Retinal pigment epithelial cell (primary cell): Measurements from ENCODE around the gene SCARB1.

Experiments used
- DNase-seq: peaks from one replicate; pipeline ENCODE4 v3.0.0-alpha.2; 2010; ENCODE audit warnings: low read depth
- H3K4me3 ChIP-seq: 2 replicates; pipeline ENCODE4 v1.5.1; 2011; ENCODE audit warnings: mild to moderate bottlenecking, low read length, control low read depth, moderate library complexity
- TF ChIP-seq, protein P1 (sequence below): conservative IDR thresholded peaks from 2 replicates; pipeline ENCODE4 v1.5.1; 2011; ENCODE audit warnings: low read depth, low read length, control low read depth, inconsistent platforms

The SCARB1 gene

DNA sequence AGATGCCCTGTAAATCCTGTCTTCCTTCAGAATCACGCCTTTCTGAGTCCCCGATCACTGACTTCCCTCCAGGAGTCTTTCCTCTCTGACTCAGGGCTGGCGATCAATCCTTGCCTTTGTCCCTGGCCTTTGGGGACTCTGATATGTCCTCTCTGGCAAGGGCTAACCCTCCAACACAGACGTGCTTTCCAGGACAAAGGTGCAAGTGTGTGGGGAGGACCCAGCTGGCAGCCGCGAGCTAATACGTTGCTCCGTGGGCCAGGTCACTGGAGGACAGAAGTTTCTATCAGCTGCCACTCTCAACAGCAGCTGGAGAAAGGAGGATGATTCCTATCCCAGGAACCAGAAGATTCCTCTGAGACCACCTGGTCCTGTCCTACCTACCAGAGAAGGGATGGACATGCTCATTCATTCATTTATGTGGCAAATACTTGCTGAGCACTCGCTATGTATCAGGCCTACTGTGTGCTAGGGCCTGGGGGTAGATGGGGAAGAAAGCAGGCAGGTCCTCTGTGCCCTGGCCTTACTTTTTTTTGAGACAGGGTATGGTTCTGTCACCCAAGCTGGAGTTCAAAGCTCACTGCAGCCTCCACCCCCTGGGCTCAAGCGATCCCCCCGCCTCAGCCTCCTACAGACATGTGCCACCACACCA is 8.5 kb upstream of the SCARB1 start:
- H3K4me3 ChIP-seq: no peak overlapping the region
- DNase-seq: no peak
- TF ChIP-seq, protein P1, sequence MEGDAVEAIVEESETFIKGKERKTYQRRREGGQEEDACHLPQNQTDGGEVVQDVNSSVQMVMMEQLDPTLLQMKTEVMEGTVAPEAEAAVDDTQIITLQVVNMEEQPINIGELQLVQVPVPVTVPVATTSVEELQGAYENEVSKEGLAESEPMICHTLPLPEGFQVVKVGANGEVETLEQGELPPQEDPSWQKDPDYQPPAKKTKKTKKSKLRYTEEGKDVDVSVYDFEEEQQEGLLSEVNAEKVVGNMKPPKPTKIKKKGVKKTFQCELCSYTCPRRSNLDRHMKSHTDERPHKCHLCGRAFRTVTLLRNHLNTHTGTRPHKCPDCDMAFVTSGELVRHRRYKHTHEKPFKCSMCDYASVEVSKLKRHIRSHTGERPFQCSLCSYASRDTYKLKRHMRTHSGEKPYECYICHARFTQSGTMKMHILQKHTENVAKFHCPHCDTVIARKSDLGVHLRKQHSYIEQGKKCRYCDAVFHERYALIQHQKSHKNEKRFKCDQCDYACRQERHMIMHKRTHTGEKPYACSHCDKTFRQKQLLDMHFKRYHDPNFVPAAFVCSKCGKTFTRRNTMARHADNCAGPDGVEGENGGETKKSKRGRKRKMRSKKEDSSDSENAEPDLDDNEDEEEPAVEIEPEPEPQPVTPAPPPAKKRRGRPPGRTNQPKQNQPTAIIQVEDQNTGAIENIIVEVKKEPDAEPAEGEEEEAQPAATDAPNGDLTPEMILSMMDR: no peak

DNA sequence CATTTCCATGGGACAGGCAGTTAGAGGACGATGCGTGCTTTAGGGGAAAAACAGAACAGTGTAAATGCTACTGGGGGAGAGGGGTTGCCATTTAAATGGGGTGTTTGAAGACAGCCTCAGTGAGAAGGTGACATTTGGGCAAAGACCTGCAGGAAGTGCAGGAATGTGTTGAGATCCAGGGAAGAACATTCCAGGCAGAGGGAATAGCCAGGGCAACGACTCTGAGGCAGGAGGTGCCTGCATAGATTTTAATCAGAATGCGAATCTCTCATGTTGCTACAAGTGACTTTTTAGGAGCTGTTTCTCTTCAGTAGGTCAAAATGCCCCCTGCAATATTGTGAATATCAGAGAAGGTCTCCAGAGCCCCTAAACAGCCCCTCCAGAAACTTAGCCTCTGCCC is 7.6 kb upstream of the SCARB1 start:
- DNase-seq: no peak
- TF ChIP-seq, protein P1: no peak
- H3K4me3 ChIP-seq: no peak overlapping the region

DNA sequence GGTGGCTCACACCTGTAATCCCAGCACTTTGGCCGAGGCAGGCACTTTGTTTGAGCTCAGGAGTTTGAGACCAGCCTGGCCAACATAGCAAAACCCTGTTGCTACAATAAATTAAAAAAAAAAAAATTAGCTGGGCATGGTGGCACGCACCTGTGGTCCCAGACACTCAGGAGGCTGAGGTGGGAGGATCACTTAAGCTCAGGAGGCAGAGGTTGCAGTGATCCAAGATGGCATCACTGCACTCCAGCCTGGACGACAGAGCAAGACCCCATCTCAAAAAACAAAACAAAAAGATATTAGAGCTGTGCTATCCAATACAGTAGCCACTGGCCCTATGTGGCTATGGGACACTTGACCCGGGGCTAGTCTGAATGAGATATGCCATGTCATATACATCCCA is 6.9 kb upstream of the SCARB1 start:
- TF ChIP-seq, protein P1: no peak
- H3K4me3 ChIP-seq: no peak overlapping the region
- DNase-seq: no peak

DNA sequence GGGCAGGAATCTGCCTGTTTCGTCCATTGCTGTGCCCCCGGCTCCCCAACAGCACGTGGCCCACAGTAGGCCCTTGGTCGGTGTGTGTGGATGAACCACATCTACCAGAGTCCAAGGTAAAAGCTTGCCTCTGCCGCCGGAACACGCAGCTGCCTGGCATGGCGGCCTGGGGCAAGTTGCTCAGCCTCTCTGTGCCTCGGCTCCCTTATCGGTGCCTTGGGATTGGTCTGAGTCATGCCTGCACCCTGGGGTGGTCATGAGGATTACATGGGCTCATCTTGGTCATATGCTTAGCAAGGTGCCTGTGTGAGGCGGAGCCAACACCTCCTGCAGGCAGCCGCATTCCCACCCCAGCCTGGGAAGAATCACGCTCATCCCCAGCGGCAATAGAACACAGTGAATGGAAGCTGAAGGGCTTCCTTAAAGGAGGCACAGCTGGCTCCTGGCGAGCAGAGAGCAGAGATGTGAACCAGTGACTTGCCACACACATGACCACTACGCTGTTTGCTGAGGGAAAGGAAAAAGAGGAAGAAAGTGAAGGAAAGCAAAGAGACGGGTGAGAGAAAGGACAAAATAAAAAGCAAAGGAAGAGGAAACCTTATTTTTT is 5.5 kb upstream of the SCARB1 start:
- TF ChIP-seq, protein P1: no peak
- no peak overlapping the region for H3K4me3 ChIP-seq
- no peak for DNase-seq

DNA sequence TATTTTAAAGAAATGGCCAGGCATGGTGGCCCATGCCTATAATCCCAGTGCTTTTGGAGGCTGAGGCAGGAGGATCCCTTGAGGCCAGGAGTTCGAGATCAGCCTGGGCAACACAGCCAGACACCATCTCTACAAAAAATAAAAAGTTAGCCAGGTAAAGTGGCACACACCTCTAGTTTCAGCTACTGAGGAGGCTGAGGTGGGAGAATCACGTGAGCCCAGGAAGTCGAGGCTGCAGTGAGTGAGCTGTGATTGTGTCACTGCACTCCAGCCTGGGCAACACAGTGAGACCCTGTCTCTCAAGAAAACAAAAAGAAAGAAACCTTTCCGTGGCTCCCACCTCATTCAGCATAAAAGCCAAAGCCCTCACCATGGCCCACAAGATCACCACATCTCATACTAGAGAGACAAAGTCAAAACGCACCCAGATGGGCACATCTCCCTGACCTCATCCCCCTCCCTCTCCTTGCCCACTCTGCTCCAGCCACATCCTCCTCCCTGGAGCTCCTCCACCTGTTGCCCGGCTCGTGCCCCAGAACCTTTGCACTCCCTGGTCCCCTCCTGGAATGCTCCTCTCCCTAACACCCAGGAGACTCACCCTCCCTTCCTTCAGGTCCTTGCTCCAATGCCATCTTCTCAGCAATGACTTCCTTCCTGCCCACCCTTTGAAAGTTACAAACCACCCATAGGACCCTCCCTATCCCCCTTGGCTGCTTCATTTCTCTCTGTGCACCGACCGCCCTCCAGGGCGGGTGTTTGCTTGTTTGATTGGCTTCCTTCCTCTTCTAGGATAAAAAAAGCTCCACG is 4.8 kb upstream of the SCARB1 start:
- no peak for DNase-seq
- H3K4me3 ChIP-seq: no peak overlapping the region
- TF ChIP-seq, protein P1: no peak

DNA sequence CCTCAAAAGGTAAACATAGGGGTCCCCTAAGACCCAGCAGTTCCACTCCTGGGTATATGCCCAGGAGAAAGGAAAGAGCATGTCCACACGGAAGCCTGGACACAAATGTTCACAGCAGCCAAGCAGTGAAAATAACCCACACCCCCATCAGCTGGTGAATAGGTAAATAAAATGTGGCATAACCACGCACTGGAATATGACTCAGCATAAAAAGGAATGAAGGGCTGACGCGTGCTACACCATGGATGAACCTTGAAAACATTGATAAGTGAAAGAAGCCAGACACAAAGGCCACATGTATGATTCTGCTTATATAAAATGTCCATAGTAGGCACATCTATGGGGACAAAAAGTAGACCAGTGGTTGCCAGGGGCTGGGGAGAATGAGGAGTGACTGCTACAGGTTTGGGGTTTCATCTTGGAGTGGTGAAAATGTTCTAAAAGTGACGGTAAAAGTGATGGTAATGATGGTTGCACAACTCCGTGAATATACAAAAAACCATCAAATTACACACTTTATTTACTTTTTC is 3.8 kb upstream of the SCARB1 start:
- H3K4me3 ChIP-seq: no peak overlapping the region
- TF ChIP-seq, protein P1: no peak
- peak; percentile 31 for DNase-seq
